ENCODE data around the gene ARSB.
"Not testable (repeated sequence)": the region's sequence is repeated elsewhere in the genome, so short reads cannot be mapped to it uniquely, and the experiment has no call there.

ARSB gene

GRCh38 chr5:78889369-78890140, 95.6 kb downstream of the ARSB start:
- no peak for TF ChIP-seq CTCF (IDR thresholded peaks at IDR 0.05; ENCODE audit: low read depth, low read length)
- no peak overlapping the region for H3K4me3 ChIP-seq (ENCODE audit: low read depth, low read length)

- no peak overlapping the region for H3K4me3 ChIP-seq (ENCODE audit: low read depth, low read length)
- TF ChIP-seq CTCF (IDR thresholded peaks at IDR 0.05; ENCODE audit: low read depth, low read length): no peak
Observed at GRCh38 chr5:78888580-78889368, 96.3 kb downstream of the ARSB start.

GRCh38 chr5:78887384-78888118, 97.6 kb downstream of the ARSB start:
- no peak for TF ChIP-seq CTCF (IDR thresholded peaks at IDR 0.05; ENCODE audit: low read depth, low read length)
- no peak overlapping the region for H3K4me3 ChIP-seq (ENCODE audit: low read depth, low read length)

- H3K4me3 ChIP-seq (ENCODE audit: low read depth, low read length): no peak overlapping the region
- TF ChIP-seq CTCF (IDR thresholded peaks at IDR 0.05; ENCODE audit: low read depth, low read length): peak; percentile 48
Observed at GRCh38 chr5:78886341-78887230, 98.5 kb downstream of the ARSB start.

- H3K4me3 ChIP-seq (ENCODE audit: low read depth, low read length): no peak overlapping the region
- TF ChIP-seq CTCF (IDR thresholded peaks at IDR 0.05; ENCODE audit: low read depth, low read length): no peak
Observed at GRCh38 chr5:78881884-78882283, 103.2 kb downstream of the ARSB start.

GRCh38 chr5:78879516-78879915, 105.6 kb downstream of the ARSB start:
- H3K4me3 ChIP-seq (ENCODE audit: low read depth, low read length): no peak overlapping the region
- TF ChIP-seq CTCF (IDR thresholded peaks at IDR 0.05; ENCODE audit: low read depth, low read length): no peak

- not testable (repeated sequence) for H3K4me3 ChIP-seq (ENCODE audit: low read depth, low read length)
Observed at GRCh38 chr5:78866076-78866475, 119.0 kb downstream of the ARSB start.

Data from WI38 (cell line).